ENCODE results near the gene RAMAC.
"Not testable (repeated sequence)": the region's sequence is repeated elsewhere in the genome, so short reads cannot be mapped to it uniquely, and the experiment has no call there.

Gene RAMAC

DNA sequence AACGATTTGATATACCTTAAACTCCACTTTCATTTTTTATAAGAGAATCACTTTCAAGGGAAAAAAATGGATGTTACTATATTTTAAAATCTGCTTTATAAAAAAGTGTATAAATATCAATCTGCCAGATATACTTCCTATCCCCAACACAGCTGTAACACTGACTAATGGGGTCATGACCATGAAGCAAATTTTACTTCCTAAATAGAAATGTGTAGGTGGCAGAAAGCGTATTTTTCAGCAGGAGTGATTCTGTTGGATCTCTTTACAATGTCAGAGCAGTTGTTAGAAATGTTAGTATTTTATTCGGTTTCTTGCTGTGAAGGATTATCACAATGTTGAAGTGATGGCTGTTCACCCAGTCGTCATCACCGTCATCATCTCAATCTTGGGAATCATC, 30.9 kb downstream of the RAMAC start:
- DNase-seq = no peak

DNA sequence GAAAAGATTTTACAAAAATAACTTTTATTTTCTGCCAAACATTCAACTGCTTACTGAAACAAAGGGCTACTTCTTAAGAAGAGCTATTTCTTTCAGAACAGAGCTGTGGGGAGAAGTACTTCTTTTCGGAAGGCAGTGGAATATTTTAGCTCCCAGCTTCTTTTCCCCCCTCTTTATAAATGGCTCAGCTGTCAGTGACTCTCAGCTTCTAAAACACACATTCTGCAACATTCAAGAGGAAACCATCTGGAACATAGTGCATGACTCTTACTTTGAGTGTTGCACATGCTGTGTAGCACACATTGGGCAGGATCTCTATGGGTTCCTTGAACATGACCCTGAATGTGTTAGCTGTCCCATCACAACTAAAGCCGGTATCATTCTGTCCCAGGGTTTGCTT, 32.4 kb downstream of the RAMAC start:
- no peak for DNase-seq

DNA sequence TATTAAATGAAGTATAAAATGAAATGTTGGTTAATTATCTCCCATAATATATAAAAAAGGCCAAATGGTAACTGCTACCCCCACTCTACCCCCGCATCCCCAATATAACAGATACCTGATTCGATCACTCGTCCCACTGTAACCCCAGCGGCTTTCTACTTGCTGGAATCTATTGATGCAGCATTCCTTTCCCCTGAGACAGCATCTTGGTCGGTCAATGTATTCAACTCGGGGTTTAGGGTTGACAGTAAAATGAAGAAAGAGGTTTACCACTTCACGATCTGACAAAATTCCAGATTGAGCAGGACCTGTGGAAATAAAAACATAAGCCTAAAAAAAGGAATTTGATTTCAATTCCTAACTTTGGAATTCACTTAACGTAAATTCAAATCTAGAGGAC, 44.0 kb downstream of the RAMAC start:
- peak; percentile 69 for DNase-seq

DNA sequence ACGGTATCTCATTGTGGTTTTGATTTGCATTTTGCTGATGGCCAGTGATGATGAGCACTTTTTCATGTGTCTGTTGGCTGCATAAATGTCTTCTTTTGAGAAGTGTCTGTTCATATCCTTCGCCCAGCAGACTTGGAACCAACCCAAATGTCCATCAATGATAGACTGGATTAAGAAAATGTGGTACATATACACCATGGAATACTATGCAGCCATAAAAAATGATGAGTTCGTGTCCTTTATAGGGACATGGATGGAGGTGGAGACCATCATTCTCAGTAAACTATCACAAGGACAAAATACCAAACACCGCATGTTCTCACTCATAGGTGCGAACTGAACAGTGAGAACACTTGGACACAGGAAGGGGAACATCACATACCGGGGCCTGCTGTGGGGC, 45.2 kb downstream of the RAMAC start:
- not testable (repeated sequence) for DNase-seq

DNA sequence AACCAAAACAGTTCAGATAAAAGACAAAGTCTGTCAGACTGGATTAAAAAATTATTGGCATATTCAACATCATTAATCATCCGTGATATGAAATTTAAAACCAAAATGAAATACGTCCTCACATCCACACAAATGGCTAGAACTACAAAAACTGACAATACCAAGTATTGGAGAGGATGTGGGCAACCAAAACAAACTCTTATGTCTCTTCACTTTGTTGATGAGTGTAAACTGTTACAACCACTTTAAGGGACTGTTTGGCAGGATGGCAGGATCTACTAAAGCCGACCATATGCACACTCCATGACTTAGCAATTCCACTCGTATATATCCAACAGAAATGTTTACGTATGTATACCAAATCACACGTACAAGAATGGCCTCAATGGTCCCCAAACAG, 50.2 kb downstream of the RAMAC start:
- no peak for DNase-seq

DNA sequence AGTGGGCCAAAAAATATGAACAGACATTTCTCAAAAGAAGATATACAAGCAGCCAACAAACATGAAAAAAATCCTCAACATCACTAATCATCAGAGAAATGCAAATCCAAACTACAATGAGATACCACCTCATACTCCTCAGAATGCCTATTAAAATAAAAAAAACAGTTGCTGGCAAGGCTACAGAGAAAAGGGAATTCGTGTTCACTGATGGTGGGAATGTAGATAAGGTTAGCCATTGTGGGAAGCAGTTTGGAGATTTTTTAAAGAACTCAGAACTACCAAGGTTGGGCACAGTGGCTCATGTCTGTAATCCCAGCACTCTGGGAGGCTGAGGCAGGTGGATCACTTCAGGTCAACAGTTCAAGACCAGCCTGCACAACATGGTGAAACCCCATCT, 53.2 kb downstream of the RAMAC start:
- DNase-seq = no peak

Measured in fibroblast of upper back skin (primary cell).